HTR-8/SVneo (cell line): ENCODE measurements around the gene SCAI.

Experiments used
- DNase-seq: peaks from one replicate; pipeline ENCODE4 v3.0.0; 2011; ENCODE audit warnings: low spot score, mixed read lengths; ENCODE audit not compliant: insufficient read length
- FAIRE-seq: peaks from 2 replicates; lab custom pipeline; 2011; peaks lifted over from hg19 to GRCh38; lab: Jason Lieb, UNC

The SCAI gene

GRCh38 chr9:124906966-124907365 is 236.4 kb downstream of the SCAI start:
- no peak for FAIRE-seq
- DNase-seq = no peak

DNA sequence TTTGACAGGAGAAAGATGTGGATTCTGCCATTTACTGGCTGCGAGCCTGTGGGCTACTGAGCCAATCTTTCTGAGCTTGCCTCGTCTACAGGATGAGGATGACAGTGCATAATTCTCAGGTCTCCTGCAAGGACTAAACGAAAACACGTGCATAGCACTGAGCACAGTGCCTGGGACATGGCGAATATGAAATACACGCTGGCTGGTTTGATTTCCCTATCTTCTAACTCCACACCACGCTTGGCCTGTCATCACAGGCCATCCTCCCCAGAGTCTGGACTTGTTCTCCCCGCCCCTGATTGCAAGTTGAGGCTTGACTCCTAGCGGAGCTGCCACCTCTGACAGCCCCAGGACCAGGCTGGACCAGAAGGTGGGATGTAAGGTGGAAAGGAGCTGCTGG is 243.5 kb downstream of the SCAI start:
- DNase-seq (no peak), FAIRE-seq (no peak)

DNA sequence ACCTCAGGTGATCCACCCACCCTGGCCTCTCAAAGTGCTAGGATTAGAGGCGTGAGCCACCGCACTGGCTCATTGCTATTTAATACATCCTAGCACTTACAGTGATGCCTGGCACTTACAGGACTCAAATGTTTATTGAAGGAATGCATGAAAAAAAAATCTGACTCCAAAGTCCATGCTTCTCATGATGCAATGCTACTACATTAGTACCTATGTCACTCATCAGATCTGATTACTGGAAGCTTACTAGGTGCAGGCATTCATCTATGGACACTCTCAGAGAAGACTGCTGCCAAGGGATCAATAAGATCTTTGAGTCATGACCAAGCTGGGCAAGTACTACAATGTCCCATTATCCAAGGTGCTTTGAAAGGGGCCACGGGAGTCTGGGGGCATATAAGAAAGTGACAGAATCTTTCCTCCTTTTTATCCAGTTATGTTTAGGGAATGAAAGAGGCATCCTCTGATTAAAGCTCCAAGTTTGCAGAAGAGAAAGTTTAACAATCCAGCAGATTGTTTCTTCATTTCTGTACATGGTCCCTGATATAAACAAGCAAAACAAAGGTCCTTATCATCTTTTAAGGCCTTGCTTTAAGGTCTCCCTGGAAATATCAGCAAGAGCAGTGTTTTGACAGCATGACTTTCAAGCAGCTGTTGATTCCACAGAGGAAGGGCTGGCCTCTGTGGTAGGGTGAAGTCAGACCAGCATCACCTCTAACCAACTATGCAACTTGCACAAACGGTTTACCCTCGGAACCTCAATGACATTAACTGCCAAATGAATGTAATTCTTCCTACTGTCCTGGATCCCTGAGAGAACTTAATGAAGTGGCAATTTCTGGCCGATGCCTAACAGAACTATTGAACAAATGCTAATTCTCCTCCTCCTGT is 245.5 kb downstream of the SCAI start:
- no peak for FAIRE-seq

DNA sequence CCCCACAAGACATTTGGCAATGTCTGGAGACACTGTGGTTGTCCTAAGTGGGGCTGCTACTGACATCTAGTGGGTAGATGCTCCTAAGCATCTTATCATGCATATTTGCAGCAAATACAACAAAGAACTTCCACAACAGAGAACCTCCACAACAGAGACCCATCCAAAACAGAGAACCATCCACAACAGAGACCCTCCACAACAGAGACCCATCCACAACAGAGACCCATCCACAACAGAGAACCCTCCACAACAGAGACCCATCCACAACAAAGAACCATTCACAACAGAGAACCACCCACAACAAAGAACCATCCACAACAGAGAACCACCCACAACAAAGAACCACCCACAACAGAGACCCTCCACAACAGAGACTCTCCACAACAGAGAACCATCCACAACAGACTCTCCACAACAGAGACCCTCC is 248.6 kb downstream of the SCAI start:
- FAIRE-seq (no peak), DNase-seq (peak; percentile 13)

More for the DNA sequence above, 245.5 kb downstream of the SCAI start:
- no peak for DNase-seq

DNA sequence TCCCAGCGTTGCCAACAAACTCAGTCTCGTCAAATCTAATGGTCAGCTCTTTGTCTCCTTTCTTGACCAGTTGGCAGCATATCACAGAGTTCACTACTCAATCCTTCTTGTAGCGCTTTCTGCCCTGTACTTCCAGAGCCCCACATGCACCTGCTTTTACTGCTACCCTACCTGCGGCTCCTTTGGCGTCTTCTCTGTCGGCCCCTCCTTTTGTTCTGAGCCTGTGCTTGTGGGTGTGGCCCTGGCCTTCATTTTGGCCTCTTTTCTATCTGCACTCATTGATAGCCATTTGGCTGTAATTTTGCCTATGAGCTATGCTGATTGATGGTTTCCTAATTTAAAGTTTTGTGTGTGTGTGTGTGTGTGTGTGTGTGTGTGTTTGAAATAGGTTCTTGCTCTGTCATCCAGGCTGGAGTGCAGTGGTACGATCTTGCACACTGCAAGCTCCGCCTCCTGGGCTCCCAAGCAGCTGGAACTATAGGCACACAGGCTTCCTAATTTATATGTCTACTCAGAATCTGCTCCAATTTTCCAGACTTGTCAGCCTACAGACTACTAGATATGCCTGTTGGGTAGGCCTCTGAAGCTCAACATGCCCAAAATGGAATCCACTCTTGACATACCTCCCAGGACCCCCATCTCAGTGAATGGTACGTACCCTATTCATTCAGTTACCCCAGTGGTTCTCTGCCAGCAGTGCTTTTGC is 249.1 kb downstream of the SCAI start:
- no peak for FAIRE-seq
- no peak for DNase-seq
